Liver (tissue), 2 donors: ENCODE results near the gene BRWD1.

Experiments used
- CTCF ChIP-seq: fragments of 150-350 bp; IDR thresholded peaks from 2 replicates; pipeline ENCODE4 v1.5.1; 2017; ENCODE audit warnings: improper control_type of control experiment, low read depth, low read length; ENCODE audit not compliant: missing input control
- YY1 ChIP-seq: IDR thresholded peaks from 2 replicates; pipeline ENCODE4 v1.6.1; 2016; ENCODE audit warnings: antibody characterized with exemption, mild to moderate bottlenecking
- donor health status: healthy.

GRCh38 chr21:39315603-39316445 lies 2.4 kb upstream of the BRWD1 start:
- TF ChIP-seq YY1 (no peak), CTCF (no peak)
